ENCODE data around the gene ABI3BP. TPM values are rescaled to one million over a fixed set of nuclear protein-coding genes. Genes with fewer than 3 reads are reported as not detected.

Gene ABI3BP
- total and polyA plus RNA-seq, 4 donors: 1.9 to 4.2 (median 2.4) TPM

- H3K4me1 ChIP-seq (ENCODE audit: control insufficient read depth in 4 of 4, insufficient read depth in 4 of 4, low read length in 3 of 4): no peaks in the 10 kb centered on the region
- no peaks in the 10 kb centered on the region for H3K36me3 ChIP-seq (ENCODE audit: control insufficient read depth in 4 of 4, insufficient read depth in 3 of 4, low read depth in 1 of 4, low read length in 3 of 4)
- H3K9me3 ChIP-seq (ENCODE audit: control insufficient read depth in 4 of 4, low read length in 3 of 4): no peaks in the 10 kb centered on the region
- DNase-seq (ENCODE audit: low spot score): no peak
- no peak for TF ChIP-seq ZBTB33 (IDR thresholded peaks at IDR 0.05)
- peaks cover 0 to 2% (median 0%) of the 10 kb centered on the region in 4 donors for H3K27me3 ChIP-seq (ENCODE audit: control insufficient read depth in 4 of 4, insufficient read depth in 4 of 4, low read length in 3 of 4)
- no peak overlapping the region for H3K27ac ChIP-seq (ENCODE audit: low read depth in 1 of 2, low read length in 2 of 2)
- no peak overlapping the region for H3K4me3 ChIP-seq (ENCODE audit: low read depth in 1 of 3, low read length in 3 of 3)
- WGBS: 79% methylated on average over 3 of the region's 3 CpGs
- H3K9ac ChIP-seq (ENCODE audit: low read depth in 1 of 2, low read length in 2 of 2): no peak overlapping the region
These were observed 27.2 kb downstream of the ABI3BP start for GRCh38 chr3:100966049-100966491.

DNA sequence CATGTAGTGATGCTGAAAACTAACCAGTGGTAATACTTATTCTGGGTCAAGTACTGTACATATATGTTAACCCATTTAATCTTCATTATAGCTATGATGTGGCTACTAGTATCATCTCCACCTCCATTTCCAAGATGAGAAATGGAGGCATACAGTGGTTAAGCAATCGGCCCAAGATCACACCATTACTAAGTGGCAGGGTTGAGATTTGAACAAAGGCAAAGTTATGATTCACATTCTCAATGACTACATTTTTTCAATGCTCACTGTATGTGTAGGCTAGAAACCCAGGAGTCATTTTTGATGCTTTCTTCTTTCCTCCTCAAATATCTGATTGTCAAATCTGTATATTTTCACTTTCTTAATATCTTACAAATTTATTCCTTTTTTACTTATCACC lies 30.2 kb downstream of the ABI3BP start:
- Histone ChIP-seq H3K36me3 (ENCODE audit: control insufficient read depth in 4 of 4, insufficient read depth in 3 of 4, low read depth in 1 of 4, low read length in 3 of 4) (no peaks in the 10 kb centered on the region), H3K9me3 (ENCODE audit: control insufficient read depth in 4 of 4, low read length in 3 of 4) (peaks cover 0 to 6% (median 0%) of the 10 kb centered on the region in 4 donors), H3K9ac (ENCODE audit: low read depth in 1 of 2, low read length in 2 of 2) (no peak overlapping the region), H3K27ac (ENCODE audit: low read depth in 1 of 2, low read length in 2 of 2) (no peak overlapping the region), H3K4me1 (ENCODE audit: control insufficient read depth in 4 of 4, insufficient read depth in 4 of 4, low read length in 3 of 4) (no peaks in the 10 kb centered on the region), H3K4me3 (ENCODE audit: low read depth in 1 of 3, low read length in 3 of 3) (no peak overlapping the region), H3K27me3 (ENCODE audit: control insufficient read depth in 4 of 4, insufficient read depth in 4 of 4, low read length in 3 of 4) (peaks cover 0 to 2% (median 0%) of the 10 kb centered on the region in 4 donors)
- TF ChIP-seq YY1 (IDR thresholded peaks at IDR 0.05): no peak
- TF ChIP-seq, protein P1, sequence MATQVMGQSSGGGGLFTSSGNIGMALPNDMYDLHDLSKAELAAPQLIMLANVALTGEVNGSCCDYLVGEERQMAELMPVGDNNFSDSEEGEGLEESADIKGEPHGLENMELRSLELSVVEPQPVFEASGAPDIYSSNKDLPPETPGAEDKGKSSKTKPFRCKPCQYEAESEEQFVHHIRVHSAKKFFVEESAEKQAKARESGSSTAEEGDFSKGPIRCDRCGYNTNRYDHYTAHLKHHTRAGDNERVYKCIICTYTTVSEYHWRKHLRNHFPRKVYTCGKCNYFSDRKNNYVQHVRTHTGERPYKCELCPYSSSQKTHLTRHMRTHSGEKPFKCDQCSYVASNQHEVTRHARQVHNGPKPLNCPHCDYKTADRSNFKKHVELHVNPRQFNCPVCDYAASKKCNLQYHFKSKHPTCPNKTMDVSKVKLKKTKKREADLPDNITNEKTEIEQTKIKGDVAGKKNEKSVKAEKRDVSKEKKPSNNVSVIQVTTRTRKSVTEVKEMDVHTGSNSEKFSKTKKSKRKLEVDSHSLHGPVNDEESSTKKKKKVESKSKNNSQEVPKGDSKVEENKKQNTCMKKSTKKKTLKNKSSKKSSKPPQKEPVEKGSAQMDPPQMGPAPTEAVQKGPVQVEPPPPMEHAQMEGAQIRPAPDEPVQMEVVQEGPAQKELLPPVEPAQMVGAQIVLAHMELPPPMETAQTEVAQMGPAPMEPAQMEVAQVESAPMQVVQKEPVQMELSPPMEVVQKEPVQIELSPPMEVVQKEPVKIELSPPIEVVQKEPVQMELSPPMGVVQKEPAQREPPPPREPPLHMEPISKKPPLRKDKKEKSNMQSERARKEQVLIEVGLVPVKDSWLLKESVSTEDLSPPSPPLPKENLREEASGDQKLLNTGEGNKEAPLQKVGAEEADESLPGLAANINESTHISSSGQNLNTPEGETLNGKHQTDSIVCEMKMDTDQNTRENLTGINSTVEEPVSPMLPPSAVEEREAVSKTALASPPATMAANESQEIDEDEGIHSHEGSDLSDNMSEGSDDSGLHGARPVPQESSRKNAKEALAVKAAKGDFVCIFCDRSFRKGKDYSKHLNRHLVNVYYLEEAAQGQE (IDR thresholded peaks at IDR 0.05): no peak
- no peak for TF ChIP-seq TAF1 (conservative IDR thresholded peaks at IDR 0.05)
- 94% methylated on average over 1 of the region's 1 CpG for whole genome bisulfite sequencing
- no peak for DNase-seq (ENCODE audit: low spot score)

DNA sequence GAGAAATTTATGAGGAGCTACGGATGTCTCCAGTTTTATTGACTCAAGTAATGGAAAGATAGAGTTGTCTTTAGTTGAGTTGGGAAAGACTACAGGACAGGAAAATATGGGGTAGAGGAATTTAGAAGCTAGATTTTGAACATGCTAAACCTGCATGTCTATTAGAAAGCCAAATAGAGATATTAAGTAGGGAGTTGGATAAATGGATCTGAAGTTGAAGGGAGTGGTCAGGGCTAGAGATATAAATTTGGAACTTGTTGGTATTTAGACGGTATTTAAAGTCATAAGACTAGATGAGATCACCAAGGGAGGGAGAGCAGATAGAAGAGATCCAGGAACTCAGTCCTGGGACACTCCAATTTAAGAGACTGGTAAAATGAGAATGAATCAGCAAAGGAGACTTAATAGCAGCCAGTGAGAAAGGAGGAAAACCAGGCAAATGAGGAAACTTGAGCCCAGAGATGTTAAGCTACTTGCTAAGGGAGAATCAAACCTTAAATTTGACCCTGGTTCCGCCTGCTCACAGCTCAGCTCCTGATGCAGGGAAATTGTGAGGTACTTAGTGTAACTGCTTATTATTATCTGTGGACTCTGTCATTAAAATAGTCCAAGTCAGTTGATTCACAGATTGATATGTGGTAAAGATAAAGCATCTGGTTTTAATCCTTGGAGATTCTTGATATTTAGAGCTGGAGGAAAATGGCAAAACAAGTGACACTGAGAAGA lies 35.8 kb downstream of the ABI3BP start:
- Histone ChIP-seq H3K27me3 (ENCODE audit: control insufficient read depth in 4 of 4, insufficient read depth in 4 of 4, low read length in 3 of 4) (no peaks in the 10 kb centered on the region), H3K9ac (ENCODE audit: low read depth in 1 of 2, low read length in 2 of 2) (no peak overlapping the region), H3K9me3 (ENCODE audit: control insufficient read depth in 4 of 4, low read length in 3 of 4) (peaks cover 0 to 6% (median 0%) of the 10 kb centered on the region in 4 donors), H3K4me1 (ENCODE audit: control insufficient read depth in 4 of 4, insufficient read depth in 4 of 4, low read length in 3 of 4) (no peaks in the 10 kb centered on the region), H3K4me3 (ENCODE audit: low read depth in 1 of 3, low read length in 3 of 3) (no peak overlapping the region), H3K36me3 (ENCODE audit: control insufficient read depth in 4 of 4, insufficient read depth in 3 of 4, low read depth in 1 of 4, low read length in 3 of 4) (no peaks in the 10 kb centered on the region), H3K27ac (ENCODE audit: low read depth in 1 of 2, low read length in 2 of 2) (no peak overlapping the region)
- TF ChIP-seq NR2F2 (IDR thresholded peaks at IDR 0.05): no peak
- TF ChIP-seq FOXA2 (IDR thresholded peaks at IDR 0.05): no peak
- TF ChIP-seq HNF4A (conservative IDR thresholded peaks at IDR 0.05): no peak
- TF ChIP-seq, protein P2, sequence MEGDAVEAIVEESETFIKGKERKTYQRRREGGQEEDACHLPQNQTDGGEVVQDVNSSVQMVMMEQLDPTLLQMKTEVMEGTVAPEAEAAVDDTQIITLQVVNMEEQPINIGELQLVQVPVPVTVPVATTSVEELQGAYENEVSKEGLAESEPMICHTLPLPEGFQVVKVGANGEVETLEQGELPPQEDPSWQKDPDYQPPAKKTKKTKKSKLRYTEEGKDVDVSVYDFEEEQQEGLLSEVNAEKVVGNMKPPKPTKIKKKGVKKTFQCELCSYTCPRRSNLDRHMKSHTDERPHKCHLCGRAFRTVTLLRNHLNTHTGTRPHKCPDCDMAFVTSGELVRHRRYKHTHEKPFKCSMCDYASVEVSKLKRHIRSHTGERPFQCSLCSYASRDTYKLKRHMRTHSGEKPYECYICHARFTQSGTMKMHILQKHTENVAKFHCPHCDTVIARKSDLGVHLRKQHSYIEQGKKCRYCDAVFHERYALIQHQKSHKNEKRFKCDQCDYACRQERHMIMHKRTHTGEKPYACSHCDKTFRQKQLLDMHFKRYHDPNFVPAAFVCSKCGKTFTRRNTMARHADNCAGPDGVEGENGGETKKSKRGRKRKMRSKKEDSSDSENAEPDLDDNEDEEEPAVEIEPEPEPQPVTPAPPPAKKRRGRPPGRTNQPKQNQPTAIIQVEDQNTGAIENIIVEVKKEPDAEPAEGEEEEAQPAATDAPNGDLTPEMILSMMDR (IDR thresholded peaks at IDR 0.05; ENCODE audit: low read depth, low read length, missing input control): no peak
- 81% methylated on average over 3 of the region's 3 CpGs for WGBS
- DNase-seq (ENCODE audit: low spot score): no peak
